Stimulated activated CD4-positive, alpha-beta T cell treated with anti-CD3 and anti-CD28 coated beads, TNF-alpha, amount 100 ng/mL, for 4 hours (primary cell): ENCODE data around the gene CDY2B.
"Not testable (repeated sequence)": the region's sequence is repeated elsewhere in the genome, so short reads cannot be mapped to it uniquely, and the experiment has no call there.

Experiments used
- DNase-seq, 3 experiments: peaks; one replicate each; pipeline ENCODE4 v3.0.0-alpha.2; 2020; ENCODE audit warnings: low read depth in 3 of 3

Gene CDY2B, protein sequence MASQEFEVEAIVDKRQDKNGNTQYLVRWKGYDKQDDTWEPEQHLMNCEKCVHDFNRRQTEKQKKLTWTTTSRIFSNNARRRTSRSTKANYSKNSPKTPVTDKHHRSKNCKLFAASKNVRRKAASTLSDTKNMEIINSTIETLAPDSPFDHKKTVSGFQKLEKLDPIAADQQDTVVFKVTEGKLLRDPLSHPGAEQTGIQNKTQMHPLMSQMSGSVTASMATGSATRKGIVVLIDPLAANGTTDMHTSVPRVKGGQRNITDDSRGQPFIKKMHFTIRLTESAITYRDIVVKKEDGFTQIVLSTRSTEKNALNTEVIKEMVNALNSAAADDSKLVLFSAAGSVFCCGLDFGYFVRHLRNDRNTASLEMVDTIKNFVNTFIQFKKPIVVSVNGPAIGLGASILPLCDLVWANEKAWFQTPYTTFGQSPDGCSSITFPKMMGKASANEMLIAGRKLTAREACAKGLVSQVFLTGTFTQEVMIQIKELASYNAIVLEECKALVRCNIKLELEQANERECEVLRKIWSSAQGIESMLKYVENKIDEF

DNA sequence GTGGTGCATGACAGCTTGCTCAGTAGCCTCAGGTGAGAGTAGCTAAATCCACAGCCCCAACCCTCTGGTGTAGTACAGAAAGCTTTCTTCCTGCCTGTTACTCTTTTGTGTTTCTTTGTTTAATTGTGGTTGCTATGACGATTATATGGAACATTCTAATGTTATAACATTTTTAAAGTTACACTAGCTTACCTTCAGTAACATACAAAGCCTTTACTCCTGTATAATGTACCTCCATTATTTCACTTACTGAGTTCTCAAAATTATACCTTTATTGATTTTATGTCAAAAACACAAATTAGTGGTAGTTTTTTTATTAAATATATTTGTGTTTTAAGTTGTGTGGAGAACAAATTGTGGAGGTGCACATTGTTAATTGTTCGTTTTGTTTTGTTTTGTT is at the start of gene CDY2B:
TSS of gene CDY2B (minus strand) at position 101 of the 400 bp plus-strand sequence. CDS start 328 bp downstream, outside the sequence.
- DNase-seq: not testable (repeated sequence)

DNA sequence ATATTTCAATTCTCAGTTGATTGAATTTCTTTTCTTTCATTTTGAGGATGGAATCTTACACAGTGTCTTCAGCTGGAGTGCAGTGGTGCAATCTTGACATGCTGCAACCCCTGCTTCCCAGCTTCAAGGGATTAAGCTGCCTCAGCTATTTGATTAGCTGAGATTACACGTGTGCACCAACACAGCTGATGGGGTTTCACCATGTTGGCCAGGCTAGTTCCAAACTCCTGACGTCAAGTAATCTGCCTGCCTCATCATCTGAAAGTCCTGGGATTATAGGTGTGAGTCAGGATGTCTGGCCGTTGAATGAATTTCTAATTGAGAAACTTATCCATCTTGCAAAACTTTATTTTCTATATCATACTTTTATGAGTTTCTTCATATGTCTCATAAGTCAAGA is 28.0 kb upstream of the CDY2B start:
- not testable (repeated sequence) for DNase-seq

DNA sequence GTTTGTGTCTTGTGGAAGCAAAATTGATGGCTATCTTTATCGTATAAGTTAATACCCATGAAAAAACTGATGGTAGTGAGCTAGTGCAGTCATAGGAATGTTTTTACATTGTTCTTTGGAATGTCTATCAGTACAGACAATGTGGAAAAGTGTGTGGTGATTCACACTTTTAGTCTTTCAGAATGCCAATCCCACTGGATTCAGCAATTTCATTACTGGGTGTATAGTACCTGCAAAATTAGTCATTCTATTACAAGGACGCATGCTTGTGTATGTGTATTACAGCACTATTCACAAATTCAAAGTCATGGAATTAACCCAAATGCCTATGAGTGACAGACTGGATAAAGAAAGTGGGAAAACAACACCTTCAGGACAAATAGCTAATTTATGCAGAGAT is 27.3 kb upstream of the CDY2B start:
- not testable (repeated sequence) for DNase-seq

DNA sequence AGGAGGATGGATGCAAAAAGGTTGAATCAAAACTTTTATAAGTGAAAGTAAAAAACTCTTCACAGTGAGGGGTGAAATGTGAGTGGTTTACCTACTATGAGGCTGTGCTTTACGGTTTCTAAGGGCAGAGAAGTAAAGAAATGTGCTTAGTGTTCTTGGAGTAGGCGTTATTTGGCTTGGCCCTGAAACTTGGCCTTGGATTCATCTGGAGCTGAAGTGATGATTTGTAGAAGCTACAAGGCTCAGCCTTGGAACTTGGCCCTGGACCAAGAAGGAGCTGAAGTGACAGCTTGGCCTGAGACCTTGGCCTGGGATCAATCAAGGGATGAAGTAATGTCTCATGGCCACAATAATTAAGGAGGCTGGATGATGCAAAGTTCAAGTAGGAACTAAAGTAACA is 1.7 kb upstream of the CDY2B start:
- not testable (repeated sequence) for DNase-seq

DNA sequence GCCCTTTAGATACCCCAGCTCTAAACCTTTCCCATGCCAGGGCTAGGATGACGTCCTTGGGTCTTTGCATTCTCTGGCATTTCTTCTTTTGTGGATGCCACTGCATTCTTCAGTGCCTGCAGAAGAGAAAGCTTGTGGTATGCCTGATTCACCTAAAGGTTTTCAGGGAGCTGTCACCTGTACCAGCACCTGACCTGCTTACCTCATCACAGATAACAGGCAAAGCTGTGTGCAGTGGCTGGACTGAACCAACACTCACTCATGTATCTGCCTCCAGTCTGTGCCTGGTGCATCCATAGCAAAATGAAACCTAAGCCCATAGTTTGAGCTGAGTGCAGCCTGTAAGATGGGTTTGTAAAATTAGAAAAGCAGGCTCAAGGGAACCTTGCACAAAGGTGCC is 3.3 kb downstream of the CDY2B start:
- not testable (repeated sequence) for DNase-seq

DNA sequence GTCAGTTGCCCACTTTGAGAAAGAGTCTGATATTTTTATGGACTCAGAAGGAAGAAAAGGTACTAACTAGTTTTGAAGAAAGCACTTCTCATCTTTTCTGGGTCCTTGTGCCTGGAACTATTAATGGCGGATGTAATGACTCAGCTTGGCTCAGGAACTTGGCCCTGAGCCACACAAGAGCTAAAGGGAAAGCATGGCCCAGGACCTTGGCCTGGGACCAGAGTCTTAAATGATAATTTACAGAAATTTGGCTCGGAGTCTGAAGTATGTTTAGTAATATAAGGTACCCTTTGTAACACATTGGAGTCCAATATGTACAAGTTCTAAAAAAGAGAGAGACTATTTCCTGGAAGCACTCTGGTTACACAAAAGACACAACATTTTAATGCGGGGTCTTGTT is 4.6 kb downstream of the CDY2B start:
- DNase-seq: not testable (repeated sequence)

DNA sequence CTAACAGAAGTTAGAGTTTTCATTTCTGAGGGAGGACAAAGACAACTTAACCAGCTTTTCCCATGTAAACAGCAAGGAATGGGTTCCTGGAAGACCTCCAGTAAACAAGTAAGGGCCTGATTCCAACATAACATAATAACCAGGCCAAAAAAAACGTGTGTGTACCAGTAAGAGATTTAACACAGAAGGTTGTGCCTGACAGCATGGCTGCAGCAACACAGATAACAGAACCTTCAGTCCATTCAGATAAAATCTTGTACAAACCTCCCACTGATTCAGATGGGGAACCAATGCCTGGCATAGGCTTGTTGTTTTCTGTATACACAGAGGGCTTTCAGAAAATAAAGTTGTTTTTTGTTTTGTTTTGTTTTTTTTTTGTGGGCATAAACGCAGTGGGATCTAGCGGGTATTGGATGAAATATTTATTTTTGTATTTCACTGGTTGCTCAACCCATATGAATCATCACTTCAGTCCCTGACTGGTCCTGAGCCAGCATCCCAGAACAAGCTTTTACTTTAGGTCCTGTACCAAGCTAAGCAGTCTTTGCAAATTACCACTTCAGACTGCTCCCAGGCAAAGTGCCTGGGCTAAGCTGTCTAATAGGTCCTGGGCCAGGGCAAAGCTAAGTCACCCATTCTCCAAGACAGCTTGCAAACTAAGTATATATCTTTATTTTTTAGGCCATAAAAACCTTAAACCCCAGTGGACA is 8.7 kb downstream of the CDY2B start:
- not testable (repeated sequence) for DNase-seq

DNA sequence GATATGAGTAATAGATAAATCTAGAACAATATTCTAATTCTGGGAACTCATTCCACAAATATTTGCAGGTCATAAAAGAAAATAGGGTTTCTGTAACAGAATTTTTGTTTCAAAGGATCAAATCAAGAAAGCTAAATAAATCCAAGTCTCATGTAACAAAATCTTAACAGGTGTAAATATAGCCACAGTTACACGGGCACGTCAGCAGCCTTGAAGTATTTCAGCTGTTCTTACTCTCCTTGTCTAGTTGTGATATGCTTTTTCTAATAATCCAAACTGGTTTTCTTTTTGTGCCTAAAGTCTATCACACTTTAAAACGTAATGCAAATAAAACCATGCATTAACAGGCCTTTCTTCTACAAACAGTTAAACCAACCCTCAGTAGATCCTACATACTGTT is 9.3 kb downstream of the CDY2B start:
- DNase-seq: not testable (repeated sequence)

DNA sequence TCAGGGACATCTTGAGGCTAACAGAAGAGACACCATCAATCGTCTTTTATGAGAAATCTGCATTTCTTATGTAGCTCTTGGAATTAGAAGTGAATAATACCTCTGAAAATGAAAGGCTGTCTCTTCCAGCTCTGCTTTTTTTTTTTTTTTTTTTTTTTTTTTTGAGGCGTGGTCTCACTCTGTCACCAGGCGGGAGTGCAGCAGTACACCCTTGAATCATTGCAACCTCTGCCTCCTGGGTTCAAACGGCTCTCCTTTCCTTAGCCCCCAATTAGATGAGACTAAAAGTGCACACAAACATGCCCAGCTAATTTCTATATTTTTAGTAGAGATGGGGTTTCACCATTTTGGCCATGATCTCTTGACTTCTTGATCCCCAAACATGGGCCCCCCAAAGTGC is 12.2 kb downstream of the CDY2B start:
- not testable (repeated sequence) for DNase-seq

DNA sequence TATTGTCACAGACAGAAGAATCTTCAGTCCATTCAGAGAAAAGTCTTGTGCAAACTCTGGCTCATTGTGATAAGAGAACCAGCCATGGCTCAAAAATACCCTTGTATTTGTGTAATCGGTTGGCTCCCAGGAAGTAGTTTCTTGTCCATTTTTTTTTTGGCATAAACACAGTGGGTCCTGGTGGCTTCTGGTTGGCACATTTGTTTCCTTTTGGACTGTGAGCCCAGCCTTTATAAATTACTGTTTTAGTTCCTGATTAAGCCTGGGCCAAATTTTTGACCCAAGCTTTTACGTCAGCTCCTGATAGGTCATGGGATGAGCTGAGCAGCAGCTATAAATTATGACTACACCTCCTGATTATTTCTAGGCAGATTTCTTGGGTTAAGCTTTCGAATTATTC is 19.4 kb downstream of the CDY2B start:
- not testable (repeated sequence) for DNase-seq

DNA sequence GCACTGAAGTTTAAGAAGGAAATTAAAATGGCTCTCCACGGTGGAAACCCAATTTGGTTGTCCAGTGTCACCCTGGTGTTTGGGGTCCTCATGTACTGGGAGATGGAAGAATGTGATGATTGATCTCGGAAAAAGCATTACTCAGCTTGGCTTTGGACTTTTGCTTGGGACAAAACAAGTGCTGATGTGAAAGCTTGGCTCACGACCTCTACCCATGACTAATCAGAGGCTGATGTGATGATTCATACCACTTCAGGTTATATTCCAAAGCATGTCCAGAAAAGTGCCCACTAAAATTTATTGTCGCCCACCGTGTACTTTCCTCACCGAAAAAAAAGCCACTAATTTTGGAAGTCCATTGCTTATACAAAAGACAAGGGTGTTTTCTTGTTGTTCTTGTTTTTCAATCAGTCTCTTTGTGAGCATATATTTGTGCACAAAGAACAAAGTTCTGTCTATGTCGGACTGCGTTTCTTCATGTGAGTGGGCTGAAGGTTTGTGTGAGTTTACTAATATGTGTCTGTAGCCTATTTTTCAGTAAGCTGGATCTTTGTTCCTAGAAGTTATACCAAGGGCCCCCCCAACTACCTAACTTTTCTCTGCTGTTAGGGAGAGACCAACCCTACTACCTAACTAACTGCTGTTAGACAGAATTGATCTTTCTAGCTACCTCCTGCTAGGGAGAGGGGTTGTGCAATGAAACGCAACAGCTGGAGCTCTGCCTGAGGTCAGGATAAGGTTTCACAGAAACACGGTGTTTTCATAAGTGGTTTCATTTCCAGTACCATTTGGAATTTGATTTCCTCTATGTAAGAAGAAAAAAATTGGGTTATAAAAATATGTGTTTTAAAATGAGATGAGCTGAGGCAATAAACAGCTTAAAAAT is 22.8 kb downstream of the CDY2B start:
- DNase-seq: not testable (repeated sequence)

DNA sequence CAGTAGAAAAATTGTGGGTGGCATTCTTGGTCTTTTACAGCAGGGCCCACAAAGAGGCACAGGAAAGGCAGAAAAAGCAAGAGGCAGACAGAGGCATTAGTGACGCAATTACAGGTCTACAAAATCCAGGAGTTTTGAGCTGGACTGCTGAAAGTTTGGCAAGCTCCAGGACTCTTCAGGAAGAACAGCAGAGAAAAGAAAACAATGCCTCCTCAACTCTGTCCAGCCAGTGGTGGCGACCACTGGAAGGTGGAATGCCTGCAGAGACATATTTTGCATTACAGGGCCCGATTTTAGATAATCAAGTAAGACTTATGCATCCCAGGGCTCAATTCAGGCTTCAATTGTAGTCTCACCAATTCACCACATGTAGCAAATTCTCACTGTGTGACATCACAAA is 23.5 kb downstream of the CDY2B start:
- DNase-seq: not testable (repeated sequence)

DNA sequence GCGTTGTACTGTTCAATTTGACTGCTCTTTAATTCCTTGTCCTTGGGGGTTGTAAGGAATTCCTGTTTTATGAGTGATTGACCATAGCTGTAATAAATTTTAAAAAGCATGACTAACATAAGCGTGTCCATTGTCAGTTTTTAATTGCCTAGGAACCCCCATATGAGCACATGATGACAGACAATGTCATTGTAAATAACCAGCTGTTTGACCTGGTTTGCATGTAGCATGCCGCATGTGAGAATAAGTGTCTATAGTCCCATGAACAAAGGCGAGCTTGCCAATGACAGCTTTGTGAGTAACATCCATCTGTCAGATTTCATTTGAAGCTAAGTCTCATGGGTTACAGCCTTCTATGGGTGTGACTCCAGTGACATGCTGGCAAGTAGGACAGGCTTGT is 30.9 kb downstream of the CDY2B start:
- DNase-seq: not testable (repeated sequence)

DNA sequence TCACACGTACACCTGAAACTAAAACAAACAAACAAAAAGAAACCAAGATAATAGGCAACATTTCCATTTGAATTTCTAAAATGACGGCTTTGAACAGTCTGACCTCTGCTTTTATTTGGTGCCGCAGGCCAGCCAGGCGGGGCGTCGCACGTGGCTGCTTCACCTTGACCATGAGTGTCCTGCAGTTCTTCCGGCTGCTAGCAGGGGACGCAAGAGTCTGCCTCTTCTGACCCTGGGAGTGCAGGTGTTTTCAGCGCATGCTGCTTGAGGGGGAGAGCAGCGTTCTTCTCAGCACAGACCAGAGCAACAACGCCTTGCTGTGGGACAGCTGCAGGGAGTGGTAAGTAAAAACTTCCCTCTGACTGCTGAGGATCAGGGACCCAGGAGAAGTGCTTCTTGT is 47.9 kb downstream of the CDY2B start:
- not testable (repeated sequence) for DNase-seq
